Measurements from ENCODE around the gene DTX3.
"Not testable (repeated sequence)": the region's sequence is repeated elsewhere in the genome, so short reads cannot be mapped to it uniquely, and the experiment has no call there.

Gene DTX3

DNA sequence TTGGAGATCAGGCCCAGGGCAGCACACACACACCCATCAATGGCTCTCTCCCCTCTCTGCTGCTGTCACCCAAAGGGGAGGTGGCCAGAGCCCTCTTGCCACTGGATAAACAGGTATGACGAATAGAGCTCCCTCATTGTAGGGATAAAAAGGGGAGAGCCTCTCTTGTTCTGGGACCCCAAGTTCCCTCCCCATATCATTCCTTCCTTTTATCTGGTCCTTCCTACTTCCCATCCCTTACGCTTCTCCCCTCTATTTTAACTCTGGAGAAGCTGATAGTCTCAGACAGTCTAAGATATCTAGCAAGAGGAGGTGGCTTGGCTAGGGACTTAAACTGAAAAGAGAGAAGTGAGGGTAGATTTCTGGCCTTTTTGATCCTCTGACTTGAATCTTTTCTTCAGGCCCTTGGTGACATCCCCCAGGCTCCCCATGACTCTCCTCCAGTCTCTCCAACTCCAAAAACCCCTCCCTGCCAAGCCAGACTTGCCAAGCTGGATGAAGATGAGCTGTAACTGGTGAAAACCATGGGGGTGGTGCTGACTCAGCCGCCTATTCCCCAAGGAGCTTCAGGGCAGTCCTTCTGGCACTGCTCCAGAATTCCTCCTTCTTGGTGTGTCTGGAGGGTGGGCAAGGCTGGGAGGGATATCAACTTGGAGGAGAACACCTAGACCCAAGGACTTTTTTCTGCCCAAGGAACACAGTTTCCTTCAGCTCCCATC lies 11.9 kb downstream of the DTX3 start:
- no peak overlapping the region for H2BK15ac ChIP-seq (replicated peaks; ENCODE audit: low read depth)
- H3K79me2 ChIP-seq (ENCODE audit: control insufficient read depth, insufficient read depth, low read length): no peaks in the 10 kb centered on the region
- H3K56ac ChIP-seq (ENCODE audit: low read length): no peak overlapping the region
- no peak overlapping the region for H4K8ac ChIP-seq (ENCODE audit: low read depth, low read length)
- H3K27ac ChIP-seq (ENCODE audit: low read depth, low read length): no peak overlapping the region
- no peaks in the 10 kb centered on the region for H3K79me1 ChIP-seq (ENCODE audit: low read length)
- no peak overlapping the region for H3K4me2 ChIP-seq (ENCODE audit: low read length)
- H3K27me3 ChIP-seq (ENCODE audit: insufficient read depth, low read length, poor library complexity): peaks cover 66% of the 10 kb centered on the region
- no peak for DNase-seq
- H3K4me1 ChIP-seq (ENCODE audit: control insufficient read depth, low read depth, low read length): peaks cover 2% of the 10 kb centered on the region
- no peak overlapping the region for H3K23ac ChIP-seq (ENCODE audit: low read length)
- H2BK5ac ChIP-seq (ENCODE audit: low read length): no peak overlapping the region
- H3K36me3 ChIP-seq (ENCODE audit: control insufficient read depth, insufficient read depth, low read length): no peaks in the 10 kb centered on the region
- no peak overlapping the region for H4K5ac ChIP-seq (ENCODE audit: low read length)
- H2AK5ac ChIP-seq (ENCODE audit: low read length): no peak overlapping the region
- H3K4me3 ChIP-seq (ENCODE audit: low read length): no peak overlapping the region
- H3K4ac ChIP-seq (ENCODE audit: low read depth, low read length): no peak overlapping the region
- no peak overlapping the region for H2BK120ac ChIP-seq (ENCODE audit: low read depth, low read length)
- no peak overlapping the region for H3K9ac ChIP-seq (ENCODE audit: low read length)
- H3K18ac ChIP-seq (ENCODE audit: low read length): no peak overlapping the region
- WGBS (ENCODE audit: extremely low coverage, insufficient coverage, low lambda C conversion rate): no CpG with 5 or more reads among the region's 3 CpGs

DNA sequence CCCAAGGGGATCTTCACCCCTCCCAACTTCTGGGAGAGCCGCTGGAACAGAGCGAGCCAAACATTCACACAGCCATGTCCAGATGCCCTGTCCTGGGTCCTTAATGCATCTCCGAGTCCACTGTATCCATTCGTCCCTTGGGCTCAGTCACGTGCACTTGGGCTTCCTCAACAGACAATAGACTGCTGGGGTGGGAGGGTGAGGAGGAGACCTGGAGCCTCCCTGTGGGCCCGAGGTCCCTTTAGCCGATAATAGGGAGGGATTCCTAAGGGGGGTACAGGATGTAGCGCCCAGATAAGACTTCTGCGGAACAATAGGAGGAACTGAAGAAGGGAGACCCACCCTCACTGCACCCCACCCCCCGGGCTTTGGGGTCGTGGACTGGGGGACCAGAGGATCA lies 13.3 kb downstream of the DTX3 start:
- WGBS (ENCODE audit: extremely low coverage, insufficient coverage, low lambda C conversion rate): no CpG with 5 or more reads among the region's 11 CpGs
- peaks cover 66% of the 10 kb centered on the region for H3K27me3 ChIP-seq (ENCODE audit: insufficient read depth, low read length, poor library complexity)
- no peak overlapping the region for H3K4ac ChIP-seq (ENCODE audit: low read depth, low read length)

DNA sequence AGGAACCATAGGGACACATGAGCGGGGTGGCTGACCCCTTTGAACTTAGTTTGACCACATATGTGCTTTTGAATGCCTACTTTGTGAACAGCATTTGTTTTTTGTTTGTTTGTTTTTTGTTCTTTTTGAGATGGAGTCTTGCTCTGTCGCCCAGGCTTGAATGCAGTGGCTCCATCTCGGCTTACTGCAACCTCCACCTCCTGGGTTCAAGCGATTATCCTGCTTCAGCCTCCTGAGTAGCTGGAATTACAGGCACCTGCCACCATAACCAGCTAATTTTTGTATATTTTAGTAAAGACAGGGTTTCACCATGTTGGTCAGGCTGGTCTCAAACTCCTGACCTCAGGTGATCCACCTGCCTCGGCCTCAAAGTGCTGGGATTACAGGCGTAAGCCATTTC lies 13.8 kb downstream of the DTX3 start:
- H3K4ac ChIP-seq (ENCODE audit: low read depth, low read length); H3K18ac ChIP-seq (ENCODE audit: low read length); H3K4me3 ChIP-seq (ENCODE audit: low read length); H3K36me3 ChIP-seq (ENCODE audit: control insufficient read depth, insufficient read depth, low read length); H3K9ac ChIP-seq (ENCODE audit: low read length); H4K8ac ChIP-seq (ENCODE audit: low read depth, low read length); H3K79me1 ChIP-seq (ENCODE audit: low read length); H2BK15ac ChIP-seq (replicated peaks; ENCODE audit: low read depth); H3K23ac ChIP-seq (ENCODE audit: low read length); H2AK5ac ChIP-seq (ENCODE audit: low read length); H3K4me2 ChIP-seq (ENCODE audit: low read length); H3K4me1 ChIP-seq (ENCODE audit: control insufficient read depth, low read depth, low read length); H3K79me2 ChIP-seq (ENCODE audit: control insufficient read depth, insufficient read depth, low read length); H2BK5ac ChIP-seq (ENCODE audit: low read length); H3K27ac ChIP-seq (ENCODE audit: low read depth, low read length); DNase-seq; H2BK120ac ChIP-seq (ENCODE audit: low read depth, low read length); H3K56ac ChIP-seq (ENCODE audit: low read length); H4K5ac ChIP-seq (ENCODE audit: low read length): not testable (repeated sequence)
- no CpG with 5 or more reads among the region's 6 CpGs for WGBS (ENCODE audit: extremely low coverage, insufficient coverage, low lambda C conversion rate)
- H3K27me3 ChIP-seq (ENCODE audit: insufficient read depth, low read length, poor library complexity): peaks cover 64% of the 10 kb centered on the region

More for the DNA sequence above, 13.3 kb downstream of the DTX3 start:
- Histone ChIP-seq H3K4me2 (ENCODE audit: low read length) (no peak overlapping the region), H4K5ac (ENCODE audit: low read length) (no peak overlapping the region), H3K4me3 (ENCODE audit: low read length) (no peak overlapping the region), H3K18ac (ENCODE audit: low read length) (no peak overlapping the region), H2BK15ac (replicated peaks; ENCODE audit: low read depth) (no peak overlapping the region), H3K9ac (ENCODE audit: low read length) (no peak overlapping the region), H2AK5ac (ENCODE audit: low read length) (no peak overlapping the region), H4K8ac (ENCODE audit: low read depth, low read length) (no peak overlapping the region), H2BK120ac (ENCODE audit: low read depth, low read length) (no peak overlapping the region), H3K4me1 (ENCODE audit: control insufficient read depth, low read depth, low read length) (peaks cover 2% of the 10 kb centered on the region), H3K27ac (ENCODE audit: low read depth, low read length) (no peak overlapping the region), H3K23ac (ENCODE audit: low read length) (no peak overlapping the region), H2BK5ac (ENCODE audit: low read length) (no peak overlapping the region), H3K79me1 (ENCODE audit: low read length) (no peaks in the 10 kb centered on the region), H3K36me3 (ENCODE audit: control insufficient read depth, insufficient read depth, low read length) (no peaks in the 10 kb centered on the region), H3K79me2 (ENCODE audit: control insufficient read depth, insufficient read depth, low read length) (no peaks in the 10 kb centered on the region), H3K56ac (ENCODE audit: low read length) (no peak overlapping the region)
- DNase-seq: peak; percentile 15

DNA sequence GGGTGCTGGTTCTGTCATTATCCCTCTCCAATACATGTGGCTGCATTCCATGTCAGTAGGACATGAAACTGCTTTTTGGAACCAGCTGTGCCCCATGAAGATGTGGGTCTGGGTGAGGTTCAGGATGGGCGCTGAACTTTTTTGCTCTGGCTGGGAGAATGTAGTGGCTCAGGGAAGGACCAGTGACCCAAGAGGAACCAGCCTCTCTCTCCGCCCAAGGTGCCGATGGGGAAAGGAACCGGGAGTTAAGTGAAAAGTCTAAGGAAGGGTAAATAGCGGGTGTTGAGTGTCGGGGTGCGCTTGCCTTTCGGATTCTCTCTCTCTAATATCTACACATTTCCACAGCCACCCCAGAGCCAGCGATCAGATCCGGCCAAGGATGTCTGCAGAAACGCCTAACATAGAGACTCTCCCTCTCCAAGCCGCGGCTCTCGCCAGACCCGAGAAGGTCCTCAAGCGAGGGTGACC lies 14.4 kb downstream of the DTX3 start:
- H3K36me3 ChIP-seq (ENCODE audit: control insufficient read depth, insufficient read depth, low read length): no peaks in the 10 kb centered on the region
- no peak overlapping the region for H2BK5ac ChIP-seq (ENCODE audit: low read length)
- no peak overlapping the region for H3K56ac ChIP-seq (ENCODE audit: low read length)
- H3K79me2 ChIP-seq (ENCODE audit: control insufficient read depth, insufficient read depth, low read length): no peaks in the 10 kb centered on the region
- H3K4me2 ChIP-seq (ENCODE audit: low read length): no peak overlapping the region
- no peak overlapping the region for H4K8ac ChIP-seq (ENCODE audit: low read depth, low read length)
- H2AK5ac ChIP-seq (ENCODE audit: low read length): no peak overlapping the region
- H3K9ac ChIP-seq (ENCODE audit: low read length): no peak overlapping the region
- no peak overlapping the region for H3K27ac ChIP-seq (ENCODE audit: low read depth, low read length)
- no peak overlapping the region for H3K18ac ChIP-seq (ENCODE audit: low read length)
- H3K4ac ChIP-seq (ENCODE audit: low read depth, low read length): no peak overlapping the region
- no peak overlapping the region for H3K4me3 ChIP-seq (ENCODE audit: low read length)
- H2BK120ac ChIP-seq (ENCODE audit: low read depth, low read length): no peak overlapping the region
- no peaks in the 10 kb centered on the region for H3K4me1 ChIP-seq (ENCODE audit: control insufficient read depth, low read depth, low read length)
- no peak overlapping the region for H2BK15ac ChIP-seq (replicated peaks; ENCODE audit: low read depth)
- DNase-seq: no peak
- H3K79me1 ChIP-seq (ENCODE audit: low read length): no peaks in the 10 kb centered on the region
- H3K23ac ChIP-seq (ENCODE audit: low read length): no peak overlapping the region
- peaks cover 64% of the 10 kb centered on the region for H3K27me3 ChIP-seq (ENCODE audit: insufficient read depth, low read length, poor library complexity)
- no peak overlapping the region for H4K5ac ChIP-seq (ENCODE audit: low read length)
- WGBS (ENCODE audit: extremely low coverage, insufficient coverage, low lambda C conversion rate): no CpG with 5 or more reads among the region's 16 CpGs

DNA sequence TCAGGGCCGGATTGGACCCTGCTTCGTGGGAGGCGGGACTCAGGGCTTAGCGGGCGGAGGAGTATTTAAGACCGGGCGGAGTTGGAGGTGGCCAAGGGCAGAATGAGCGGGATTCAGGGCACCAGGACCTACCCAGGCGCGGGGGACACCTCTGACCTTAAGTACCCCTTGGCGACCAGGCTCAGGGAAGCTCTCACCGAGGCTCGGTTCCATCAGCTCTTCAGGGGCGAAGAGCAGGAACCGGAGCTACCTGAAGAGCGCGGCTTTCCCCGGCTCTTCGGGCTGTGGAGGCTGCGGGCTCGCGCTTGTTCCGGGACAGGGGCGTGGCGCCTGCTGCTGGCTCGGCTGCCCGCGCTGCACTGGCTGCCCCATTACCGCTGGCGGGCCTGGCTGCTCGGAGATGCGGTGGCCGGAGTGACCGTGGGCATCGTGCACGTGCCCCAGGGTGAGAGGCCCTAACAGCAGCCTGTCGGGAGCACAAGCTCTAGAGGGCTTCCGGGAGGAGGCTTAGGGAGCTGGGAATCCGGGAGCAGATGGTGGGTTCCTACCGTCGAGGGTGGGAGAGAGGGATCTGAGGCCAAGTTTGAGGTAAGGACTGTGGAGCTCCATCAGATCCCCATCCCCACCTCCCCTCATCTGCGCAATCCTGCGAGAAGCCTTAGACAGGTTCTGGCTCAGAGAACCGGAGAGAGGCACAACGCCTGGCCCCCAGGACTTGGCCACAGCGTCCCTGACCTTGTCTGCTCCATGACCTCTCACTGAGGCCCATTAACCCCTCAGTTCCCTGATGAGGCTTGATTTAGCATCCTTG lies 15.0 kb downstream of the DTX3 start:
- Histone ChIP-seq H3K27ac (ENCODE audit: low read depth, low read length) (no peak overlapping the region), H3K4me1 (ENCODE audit: control insufficient read depth, low read depth, low read length) (no peaks in the 10 kb centered on the region), H4K8ac (ENCODE audit: low read depth, low read length) (no peak overlapping the region), H2BK120ac (ENCODE audit: low read depth, low read length) (no peak overlapping the region), H3K56ac (ENCODE audit: low read length) (peak overlapping the region; percentile 45), H3K4ac (ENCODE audit: low read depth, low read length) (no peak overlapping the region), H3K9ac (ENCODE audit: low read length) (peak overlapping the region; percentile 29), H3K4me3 (ENCODE audit: low read length) (no peak overlapping the region), H3K79me2 (ENCODE audit: control insufficient read depth, insufficient read depth, low read length) (no peaks in the 10 kb centered on the region), H3K18ac (ENCODE audit: low read length) (no peak overlapping the region), H3K36me3 (ENCODE audit: control insufficient read depth, insufficient read depth, low read length) (no peaks in the 10 kb centered on the region), H3K4me2 (ENCODE audit: low read length) (peak overlapping the region; percentile 24), H3K27me3 (ENCODE audit: insufficient read depth, low read length, poor library complexity) (peaks cover 71% of the 10 kb centered on the region), H3K79me1 (ENCODE audit: low read length) (no peaks in the 10 kb centered on the region), H2BK5ac (ENCODE audit: low read length) (no peak overlapping the region), H4K5ac (ENCODE audit: low read length) (no peak overlapping the region), H2AK5ac (ENCODE audit: low read length) (no peak overlapping the region), H3K23ac (ENCODE audit: low read length) (no peak overlapping the region), H2BK15ac (replicated peaks; ENCODE audit: low read depth) (no peak overlapping the region)
- DNase-seq: peak; percentile 60
- WGBS (ENCODE audit: extremely low coverage, insufficient coverage, low lambda C conversion rate): no CpG with 5 or more reads among the region's 46 CpGs
